Hypothalamus (tissue), 51 donors: ENCODE results near the gene CORO1C.
A peak's percentile ranks its signal among the peaks of the same experiment; 100 is the strongest.

ENCODE experiments used
- DNase-seq, 51 donors: peaks; one replicate each; lab custom pipeline; 2025; lab: John Stamatoyannopoulos, UW

The CORO1C gene

GRCh38 chr12:108605690-108606406 is 125.5 kb downstream of the CORO1C start:
- DNase-seq = no peak

DNA sequence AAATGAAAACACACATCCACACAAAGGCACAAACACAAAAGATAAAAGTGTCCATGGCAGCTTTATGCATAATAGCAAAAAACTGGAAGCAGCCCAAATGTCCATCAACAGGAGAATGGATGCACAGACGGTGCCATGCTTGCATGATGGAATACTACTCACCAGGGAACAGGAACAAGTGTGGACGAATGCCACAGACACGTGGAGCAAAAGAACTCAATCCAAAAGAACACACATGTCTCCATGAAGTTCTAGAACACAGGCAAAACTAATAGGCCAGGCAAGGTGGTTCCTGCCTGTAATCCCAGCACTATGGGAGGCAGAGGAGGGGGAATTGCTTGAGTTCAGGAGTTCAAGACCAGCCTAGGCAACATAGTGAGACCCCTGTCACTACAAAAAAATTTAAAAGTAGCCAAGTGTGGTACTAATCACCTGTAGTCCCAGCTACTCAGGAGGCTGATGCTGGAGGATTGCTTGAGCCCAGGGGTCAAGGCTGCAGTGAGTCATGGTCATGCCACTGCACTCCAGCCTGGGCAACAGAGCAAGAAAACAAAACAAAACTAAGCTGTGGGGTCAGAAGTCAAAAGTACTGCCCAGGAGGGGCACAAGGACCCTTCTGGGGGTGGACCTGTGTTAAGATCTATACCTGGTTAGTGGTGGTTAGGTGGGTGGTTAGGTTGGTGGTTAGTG is 126.2 kb downstream of the CORO1C start:
- no peak for DNase-seq

- DNase-seq = no peak
Observed at GRCh38 chr12:108604208-108604941, 126.9 kb downstream of the CORO1C start.

- no peak for DNase-seq
Observed at GRCh38 chr12:108603743-108604142, 127.6 kb downstream of the CORO1C start.

DNA sequence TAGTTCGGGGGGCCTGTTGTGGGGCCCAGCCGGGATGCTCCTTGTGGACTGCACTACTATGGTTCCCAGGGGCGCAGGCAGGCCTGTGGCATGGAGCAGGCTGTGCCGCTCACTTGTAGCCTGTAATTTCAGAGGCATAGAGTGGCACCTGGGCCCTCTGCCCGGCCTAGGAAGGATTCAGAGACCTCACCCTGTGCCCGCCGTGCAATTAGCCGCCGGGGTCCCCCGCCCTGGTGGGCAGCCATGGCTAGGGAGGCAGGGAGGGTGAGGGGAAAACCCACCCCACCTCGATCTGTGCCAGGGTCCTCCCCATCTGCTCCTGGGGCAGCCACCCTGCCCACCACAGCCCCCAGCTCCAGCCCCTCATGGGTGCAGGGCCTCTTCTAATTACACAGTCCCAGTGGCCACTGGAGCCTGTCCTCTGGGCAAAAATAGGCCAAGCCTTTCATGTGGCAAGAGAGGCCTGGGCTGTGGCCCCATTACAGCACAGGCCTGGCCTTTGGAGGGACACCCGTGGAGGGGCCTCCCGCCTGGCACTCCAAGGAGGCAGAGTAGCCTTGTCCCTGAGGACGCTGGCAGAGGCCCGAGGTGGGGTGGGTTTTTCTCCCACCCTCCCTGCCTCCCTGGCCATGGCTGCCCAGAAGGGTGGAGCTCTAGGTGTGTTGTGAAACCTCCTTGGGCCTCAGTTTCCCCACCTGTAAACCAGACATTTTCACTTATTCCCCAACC is 128.2 kb downstream of the CORO1C start:
- DNase-seq = no peak

- DNase-seq = no peak
Observed at GRCh38 chr12:108602209-108602705, 129.1 kb downstream of the CORO1C start.

DNA sequence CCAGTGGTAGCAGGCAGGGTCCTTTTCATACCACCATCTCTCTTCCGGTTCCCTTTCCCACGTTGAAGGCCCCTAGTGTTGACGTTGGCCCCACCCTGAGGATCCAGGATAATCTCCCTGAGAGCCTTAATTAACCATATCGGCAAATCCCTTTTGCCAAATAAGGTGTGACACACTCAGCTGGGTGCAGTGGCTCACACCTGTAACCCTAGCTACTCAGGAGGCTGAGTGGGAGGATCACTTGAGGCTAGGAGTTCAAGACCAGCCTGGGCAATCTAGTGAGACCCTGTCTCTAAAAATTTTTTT is 130.7 kb downstream of the CORO1C start:
- DNase-seq = no peak

GRCh38 chr12:108599948-108600701 is 131.2 kb downstream of the CORO1C start:
- no peak for DNase-seq

DNA sequence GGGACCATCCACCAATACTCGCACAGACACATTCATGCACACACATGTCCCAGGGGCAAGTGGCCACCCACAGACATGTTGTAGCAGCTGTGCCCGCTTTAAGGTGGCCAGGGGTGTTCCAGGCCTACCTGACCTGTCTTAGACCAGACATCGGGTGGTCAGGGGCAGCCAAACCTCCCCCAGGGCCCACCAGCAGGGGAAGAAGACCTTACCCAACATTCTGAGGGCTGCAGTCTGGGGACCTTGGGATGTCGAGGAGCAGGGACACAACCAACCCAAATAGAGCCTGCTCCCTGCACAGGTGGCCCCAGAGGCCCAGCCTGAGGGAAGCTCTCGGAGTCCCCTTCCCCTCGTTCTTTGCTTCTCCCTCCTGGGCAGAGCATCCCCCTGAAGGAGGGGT is 131.8 kb downstream of the CORO1C start:
- DNase-seq = no peak

DNA sequence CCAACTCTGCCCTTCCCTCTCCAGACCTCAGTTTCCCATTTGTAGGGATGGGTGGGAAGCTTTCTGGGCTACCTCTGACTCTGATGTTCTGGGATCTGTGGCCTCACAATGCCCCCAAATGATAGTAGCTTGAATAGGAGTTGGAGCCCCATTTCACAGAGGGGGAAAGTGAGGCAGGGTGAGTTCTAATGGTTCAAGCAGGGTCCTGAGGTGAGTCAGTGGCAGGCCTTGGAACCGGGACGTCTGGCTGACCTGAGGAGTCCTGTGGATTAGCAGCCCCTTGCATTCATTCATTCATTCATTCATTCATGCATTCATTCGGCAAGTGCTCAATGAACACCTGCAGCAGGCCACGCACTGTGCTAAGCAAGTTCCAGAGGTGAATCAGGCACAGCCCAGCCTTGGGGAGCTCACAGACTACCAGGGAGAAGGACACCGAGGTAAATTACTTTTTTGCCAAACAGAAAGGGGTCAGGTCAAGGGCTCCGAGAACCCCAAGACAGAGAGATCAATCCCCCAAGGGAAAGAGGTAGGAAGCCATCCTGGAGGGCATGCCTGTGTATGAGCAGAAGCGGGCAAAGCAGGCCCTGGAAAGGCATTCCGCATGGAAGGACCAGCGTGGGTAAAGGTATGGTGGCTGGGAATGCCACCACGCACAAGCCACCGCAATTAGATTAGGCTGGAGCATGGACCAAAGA is 132.6 kb downstream of the CORO1C start:
- DNase-seq = no peak

DNA sequence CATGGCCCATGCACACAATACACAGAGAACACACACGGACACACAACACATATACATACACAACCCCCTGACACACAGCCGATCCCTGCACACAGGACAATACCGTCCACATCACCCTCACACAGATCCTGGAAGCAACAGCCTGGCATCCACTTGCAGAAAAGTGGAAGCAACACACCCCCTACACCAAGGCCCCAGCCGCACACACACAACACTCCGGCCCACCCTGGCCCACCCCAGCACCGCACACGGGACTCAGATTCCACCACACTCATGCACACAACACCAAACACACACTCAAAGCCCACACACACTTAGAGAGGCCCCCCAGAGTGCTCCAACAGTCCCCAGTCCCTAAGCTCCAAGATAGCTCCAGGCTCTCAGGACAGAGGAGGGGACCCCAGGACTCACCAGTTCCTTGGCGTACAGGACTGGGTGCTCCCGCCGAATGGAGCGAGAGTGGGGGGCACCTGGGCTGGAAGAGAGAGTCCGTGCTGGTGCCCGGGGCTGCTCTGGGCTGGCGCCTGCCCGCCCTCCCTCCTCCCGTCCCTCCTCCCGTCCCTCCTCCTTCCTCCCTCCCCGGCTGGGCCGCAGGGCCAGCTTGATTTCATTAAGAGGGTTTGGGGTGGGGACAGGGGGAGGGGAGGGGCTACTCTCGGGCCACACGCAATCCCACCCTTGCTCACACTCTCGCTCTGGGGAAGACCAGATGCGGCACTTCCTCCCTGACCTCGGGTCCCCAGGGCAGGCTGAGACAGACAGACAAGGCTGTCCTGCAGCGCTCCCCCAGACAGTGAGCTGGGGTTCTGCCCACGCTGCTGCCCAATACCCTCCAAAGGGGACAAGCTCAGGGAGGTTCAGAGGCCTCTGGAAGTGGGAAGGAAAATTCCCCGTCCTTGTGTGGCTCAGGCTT is 133.5 kb downstream of the CORO1C start, which contains the start of gene TMEM119:
Gene TMEM119 (minus strand): TSS at position 526 of the 913 bp plus-strand sequence. CDS start 5,701 bp downstream, outside the sequence.
- peak in 8 of 51 donors; percentile 7 to 28 (median 17) for DNase-seq

GRCh38 chr12:108596854-108597558 is 134.3 kb downstream of the CORO1C start:
- DNase-seq = no peak

DNA sequence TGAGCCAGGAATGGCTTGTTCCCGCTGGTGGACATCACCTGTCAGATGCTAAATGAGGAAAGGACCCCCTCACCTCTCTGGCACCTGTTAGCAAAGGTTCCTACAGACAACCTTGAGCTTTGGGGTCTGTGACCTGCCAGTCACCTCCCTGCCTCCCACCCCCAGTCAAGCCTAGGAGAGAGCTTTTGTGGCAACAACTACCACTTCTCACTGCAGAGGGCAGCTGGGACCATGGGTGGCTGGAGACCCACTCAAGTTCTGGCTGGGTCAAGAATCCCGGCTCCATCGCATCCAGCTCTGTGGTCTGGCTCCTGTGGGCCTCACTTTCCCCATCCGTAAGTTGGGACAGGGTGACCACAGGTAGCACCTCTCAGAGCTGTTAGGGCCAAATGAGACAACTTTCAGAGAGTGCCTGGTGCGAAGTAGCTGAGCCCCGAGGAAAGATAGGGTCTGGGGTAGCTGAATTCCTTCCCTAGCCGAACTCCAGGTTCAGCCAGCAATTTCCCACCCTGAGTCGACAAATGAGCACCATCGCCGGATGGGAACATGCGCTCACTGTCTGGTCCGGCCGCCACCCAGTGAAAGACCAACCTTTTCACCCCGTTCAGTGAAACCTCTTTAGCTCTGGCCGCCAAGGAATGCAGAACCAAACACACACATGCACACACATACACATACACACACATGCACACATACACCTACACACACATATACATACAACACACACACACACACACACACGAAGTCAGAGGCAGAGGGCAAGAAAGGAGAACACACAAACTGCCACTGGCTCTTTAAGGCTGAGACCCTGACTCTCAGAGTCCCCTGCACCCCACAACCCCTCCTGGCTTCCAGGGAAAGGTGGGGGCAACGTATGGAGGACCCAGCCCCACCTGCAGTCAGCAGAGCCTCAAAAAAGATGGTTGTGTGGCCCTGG is 135.3 kb downstream of the CORO1C start:
- no peak for DNase-seq
